ENCODE results near the gene KERA.

- TF ChIP-seq ATF2 (tag by site-specific recombination; IDR thresholded peaks at IDR 0.05; ENCODE audit: low read depth) (no peak), ZNF239 (tag by site-specific recombination; IDR thresholded peaks at IDR 0.05) (no peak), REST (tag by site-specific recombination; IDR thresholded peaks at IDR 0.05) (no peak), ZNF529 (tag by site-specific recombination; IDR thresholded peaks at IDR 0.05; ENCODE audit: insufficient replicate concordance) (no peak), PATZ1 (tag by site-specific recombination; IDR thresholded peaks at IDR 0.05) (no peak), ZNF624 (tag by site-specific recombination; IDR thresholded peaks at IDR 0.05) (no peak), SALL2 (tag by site-specific recombination; IDR thresholded peaks at IDR 0.05; ENCODE audit: borderline replicate concordance) (no peak)
- TF ChIP-seq, protein P1, sequence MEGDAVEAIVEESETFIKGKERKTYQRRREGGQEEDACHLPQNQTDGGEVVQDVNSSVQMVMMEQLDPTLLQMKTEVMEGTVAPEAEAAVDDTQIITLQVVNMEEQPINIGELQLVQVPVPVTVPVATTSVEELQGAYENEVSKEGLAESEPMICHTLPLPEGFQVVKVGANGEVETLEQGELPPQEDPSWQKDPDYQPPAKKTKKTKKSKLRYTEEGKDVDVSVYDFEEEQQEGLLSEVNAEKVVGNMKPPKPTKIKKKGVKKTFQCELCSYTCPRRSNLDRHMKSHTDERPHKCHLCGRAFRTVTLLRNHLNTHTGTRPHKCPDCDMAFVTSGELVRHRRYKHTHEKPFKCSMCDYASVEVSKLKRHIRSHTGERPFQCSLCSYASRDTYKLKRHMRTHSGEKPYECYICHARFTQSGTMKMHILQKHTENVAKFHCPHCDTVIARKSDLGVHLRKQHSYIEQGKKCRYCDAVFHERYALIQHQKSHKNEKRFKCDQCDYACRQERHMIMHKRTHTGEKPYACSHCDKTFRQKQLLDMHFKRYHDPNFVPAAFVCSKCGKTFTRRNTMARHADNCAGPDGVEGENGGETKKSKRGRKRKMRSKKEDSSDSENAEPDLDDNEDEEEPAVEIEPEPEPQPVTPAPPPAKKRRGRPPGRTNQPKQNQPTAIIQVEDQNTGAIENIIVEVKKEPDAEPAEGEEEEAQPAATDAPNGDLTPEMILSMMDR (tag by site-specific recombination; IDR thresholded peaks at IDR 0.05): no peak
Observed at GRCh38 chr12:91099341-91099740, 41.5 kb upstream of the KERA start.

Data from HEK293 (cell line).